Immature natural killer cell (primary cell): ENCODE measurements around the gene UACA. TPM values are rescaled to one million over a fixed set of nuclear protein-coding genes. Genes with fewer than 3 reads are reported as not detected.
"Not testable (repeated sequence)": the region's sequence is repeated elsewhere in the genome, so short reads cannot be mapped to it uniquely, and the experiment has no call there.

Source experiments
- DNase-seq, 3 donors: peaks; one replicate each; pipeline ENCODE4 v3.0.0; 2022; ENCODE audit warnings: mixed read lengths in 1 of 3
- H3K27ac Mint-ChIP-seq, 6 donors: one replicate each; pipeline ENCODE4 v1.8.0; 2020; ENCODE audit warnings: mixed read lengths in 6 of 6, mild to moderate bottlenecking in 5 of 6, inconsistent platforms in 4 of 6, moderate library complexity in 3 of 6
- H3K27me3 Mint-ChIP-seq, 3 donors: one replicate each; pipeline ENCODE4 v1.8.0; 2020 to 2021; ENCODE audit warnings: low read depth in 3 of 3, mild to moderate bottlenecking in 3 of 3, mixed read lengths in 3 of 3, moderate library complexity in 3 of 3, inconsistent platforms in 1 of 3
- H3K36me3 Mint-ChIP-seq, 3 donors: one replicate each; pipeline ENCODE4 v1.8.0; 2020; ENCODE audit warnings: mixed read lengths in 3 of 3, inconsistent platforms in 2 of 3, mild to moderate bottlenecking in 2 of 3
- H3K4me1 Mint-ChIP-seq, 2 donors: one replicate each; pipeline ENCODE4 v1.8.0; 2020; ENCODE audit warnings: inconsistent platforms in 2 of 2, mild to moderate bottlenecking in 2 of 2, mixed read lengths in 2 of 2, moderate library complexity in 1 of 2
- H3K4me3 Mint-ChIP-seq, 5 donors: one replicate each; pipeline ENCODE4 v1.8.0; 2020; ENCODE audit warnings: mild to moderate bottlenecking in 5 of 5, mixed read lengths in 5 of 5, inconsistent platforms in 3 of 5, moderate library complexity in 3 of 5
- H3K9me3 Mint-ChIP-seq, 6 donors: one replicate each; pipeline ENCODE4 v1.8.0; 2020; ENCODE audit warnings: mild to moderate bottlenecking in 6 of 6, mixed read lengths in 6 of 6, inconsistent platforms in 4 of 6, moderate library complexity in 3 of 6
- polyA plus RNA-seq, 3 donors: library from polyadenylated mRNA; unstranded; fragments of 300-500 nt; fragmentation: Illumina TruSeq; gene quantifications; one replicate each; pipeline ENCODE4 v1.2.3, GENCODE V29; 2021

UACA gene
- polyA plus RNA-seq, 3 donors from 2014 or later = 0.63 TPM; not detected in 2

DNA sequence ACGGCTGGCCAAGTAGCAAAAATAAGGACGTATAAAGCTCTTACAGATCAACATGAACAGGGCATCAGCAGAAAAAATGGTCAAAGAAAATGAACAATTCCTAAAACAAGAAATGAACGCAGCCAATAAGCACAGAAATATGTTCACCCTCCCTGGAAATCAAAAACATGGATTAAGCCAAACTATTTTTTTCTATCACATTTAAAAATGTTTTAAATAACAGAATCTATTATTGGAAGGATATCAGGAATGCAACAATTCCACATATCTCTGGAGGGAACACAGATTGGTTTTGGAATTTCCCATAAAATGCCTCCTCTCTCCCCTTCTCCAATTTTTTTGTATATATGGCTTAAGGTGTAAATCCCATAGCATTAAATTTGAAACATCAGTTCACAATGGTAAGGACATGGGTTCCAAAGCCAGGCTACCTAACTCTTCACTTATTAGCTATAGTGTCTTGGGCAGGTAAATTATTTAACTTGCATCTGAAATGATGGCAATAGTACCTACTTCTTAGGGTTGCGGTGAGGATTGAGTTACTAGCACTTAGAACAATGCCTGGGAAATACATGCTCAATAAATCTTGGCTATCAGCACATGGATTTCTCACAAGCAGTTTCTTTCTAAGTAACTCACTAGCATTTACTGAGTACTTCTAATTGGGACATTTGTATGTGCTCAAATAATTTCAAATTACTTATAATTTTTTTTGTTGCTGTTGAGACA, 10.1 kb downstream of the UACA start:
- no peak overlapping the region for H3K4me3 Mint-ChIP-seq
- H3K9me3 Mint-ChIP-seq = no peaks in the 10 kb centered on the region
- H3K27me3 Mint-ChIP-seq = peaks cover 0 to 14% (median 3%) of the 10 kb centered on the region in 3 donors

GRCh38 chr15:70752193-70752635, 11.1 kb downstream of the UACA start:
- Mint-ChIP-seq H3K4me1 (peaks cover 6 to 11% of the 10 kb centered on the region in 2 donors), H3K27me3 (peaks cover 0 to 11% (median 3%) of the 10 kb centered on the region in 3 donors), H3K9me3 (no peaks in the 10 kb centered on the region), H3K4me3 (no peak overlapping the region), H3K27ac (no peak overlapping the region), H3K36me3 (no peaks in the 10 kb centered on the region)
- no peak for DNase-seq

More for the DNA sequence above, 10.1 kb downstream of the UACA start:
- Mint-ChIP-seq H3K4me1 (peaks cover 6 to 11% of the 10 kb centered on the region in 2 donors), H3K27ac (no peak overlapping the region), H3K36me3 (no peaks in the 10 kb centered on the region)
- DNase-seq = no peak

DNA sequence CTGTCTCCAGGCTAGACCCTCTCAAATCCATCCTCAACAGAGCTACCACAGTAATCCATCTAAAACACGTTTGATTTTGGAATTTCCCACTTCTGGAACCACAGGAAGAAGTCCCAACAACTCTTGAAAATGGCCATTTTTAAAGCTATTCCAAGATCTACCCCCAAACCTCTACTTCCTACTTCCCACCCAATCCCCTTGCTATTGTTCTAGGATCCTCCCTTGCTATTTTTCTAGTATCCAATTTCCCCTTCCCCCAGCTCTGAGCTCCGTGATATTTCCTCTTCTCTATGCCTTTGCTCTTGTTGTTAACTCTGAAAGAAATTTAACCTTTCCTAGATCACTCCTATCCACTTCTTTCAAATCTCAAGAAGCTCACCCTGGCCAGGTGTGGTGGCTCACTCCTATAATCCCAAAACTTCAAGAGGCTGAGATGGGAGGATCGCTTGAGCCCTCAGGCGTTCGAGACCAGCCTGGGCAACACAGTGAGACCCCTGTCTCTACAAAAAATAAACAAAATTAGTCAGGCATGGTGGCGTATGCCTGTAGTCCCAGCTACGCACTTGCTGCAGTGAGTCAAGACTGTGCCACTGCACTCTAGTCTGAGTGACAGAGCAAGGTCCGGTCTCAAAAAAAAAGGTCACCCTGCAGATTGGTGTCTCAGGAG, 13.0 kb downstream of the UACA start:
- H3K27ac Mint-ChIP-seq = peak overlapping the region in 1 of 6 donors; percentile 12
- no peaks in the 10 kb centered on the region for H3K9me3 Mint-ChIP-seq
- H3K4me1 Mint-ChIP-seq = peaks cover 6 to 11% of the 10 kb centered on the region in 2 donors
- no peaks in the 10 kb centered on the region for H3K36me3 Mint-ChIP-seq
- H3K27me3 Mint-ChIP-seq = peaks cover 0 to 11% (median 2%) of the 10 kb centered on the region in 3 donors
- no peak for DNase-seq
- no peak overlapping the region for H3K4me3 Mint-ChIP-seq

- no peak overlapping the region for H3K4me3 Mint-ChIP-seq
- DNase-seq = no peak
- H3K27me3 Mint-ChIP-seq = peaks cover 0 to 11% (median 2%) of the 10 kb centered on the region in 3 donors
- H3K9me3 Mint-ChIP-seq = no peaks in the 10 kb centered on the region
- H3K36me3 Mint-ChIP-seq = no peaks in the 10 kb centered on the region
- peaks cover 6 to 14% of the 10 kb centered on the region in 2 donors for H3K4me1 Mint-ChIP-seq
- H3K27ac Mint-ChIP-seq = no peak overlapping the region
Observed at GRCh38 chr15:70748281-70748747, 15.0 kb downstream of the UACA start.

DNA sequence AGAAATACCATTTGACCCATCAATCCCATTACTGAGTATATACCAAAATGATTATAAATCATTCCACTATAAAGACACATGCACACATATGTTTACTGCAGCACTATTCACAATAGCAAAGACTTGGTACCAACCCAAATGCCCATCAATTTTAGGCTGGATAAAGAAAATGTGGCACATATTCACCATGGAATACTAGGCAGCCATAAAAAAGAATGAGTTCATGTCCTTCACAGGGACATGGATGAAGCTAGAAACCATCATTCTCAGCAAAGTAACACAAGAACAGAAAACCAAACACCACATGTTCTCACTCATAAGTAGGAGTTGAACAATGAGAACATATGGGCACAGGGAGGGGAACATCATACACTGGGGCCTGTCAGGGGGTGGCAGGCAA, 16.8 kb downstream of the UACA start:
- H3K36me3 Mint-ChIP-seq, DNase-seq, H3K27ac Mint-ChIP-seq, H3K4me3 Mint-ChIP-seq, H3K4me1 Mint-ChIP-seq, H3K9me3 Mint-ChIP-seq: not testable (repeated sequence)
- H3K27me3 Mint-ChIP-seq = peaks cover 0 to 11% (median 2%) of the 10 kb centered on the region in 3 donors

DNA sequence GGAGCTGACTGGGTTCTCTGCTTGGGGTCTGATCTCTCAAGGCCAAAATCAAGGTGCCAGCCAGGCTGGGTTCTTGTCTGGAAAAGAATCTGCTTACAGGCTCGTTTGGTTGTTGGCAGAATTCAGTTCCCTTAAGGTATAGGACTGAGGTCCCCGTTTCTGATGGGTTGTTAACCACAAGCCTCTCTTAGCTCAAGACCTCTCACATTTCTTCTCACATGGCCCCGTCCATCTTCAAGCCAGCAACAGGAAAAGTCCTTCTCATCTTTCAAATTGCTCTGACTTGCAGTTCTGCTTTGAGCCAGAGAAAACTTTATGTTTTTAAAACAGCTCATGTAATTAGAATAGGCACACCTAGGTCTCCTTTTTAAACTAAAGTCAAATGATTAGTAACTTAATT, 20.4 kb downstream of the UACA start:
- no peaks in the 10 kb centered on the region for H3K9me3 Mint-ChIP-seq
- H3K27ac Mint-ChIP-seq = no peak overlapping the region
- H3K27me3 Mint-ChIP-seq = peaks cover 0 to 8% (median 0%) of the 10 kb centered on the region in 3 donors
- no peak for DNase-seq
- no peaks in the 10 kb centered on the region for H3K36me3 Mint-ChIP-seq
- no peak overlapping the region for H3K4me3 Mint-ChIP-seq
- H3K4me1 Mint-ChIP-seq = peaks cover 0 to 8% of the 10 kb centered on the region in 2 donors

DNA sequence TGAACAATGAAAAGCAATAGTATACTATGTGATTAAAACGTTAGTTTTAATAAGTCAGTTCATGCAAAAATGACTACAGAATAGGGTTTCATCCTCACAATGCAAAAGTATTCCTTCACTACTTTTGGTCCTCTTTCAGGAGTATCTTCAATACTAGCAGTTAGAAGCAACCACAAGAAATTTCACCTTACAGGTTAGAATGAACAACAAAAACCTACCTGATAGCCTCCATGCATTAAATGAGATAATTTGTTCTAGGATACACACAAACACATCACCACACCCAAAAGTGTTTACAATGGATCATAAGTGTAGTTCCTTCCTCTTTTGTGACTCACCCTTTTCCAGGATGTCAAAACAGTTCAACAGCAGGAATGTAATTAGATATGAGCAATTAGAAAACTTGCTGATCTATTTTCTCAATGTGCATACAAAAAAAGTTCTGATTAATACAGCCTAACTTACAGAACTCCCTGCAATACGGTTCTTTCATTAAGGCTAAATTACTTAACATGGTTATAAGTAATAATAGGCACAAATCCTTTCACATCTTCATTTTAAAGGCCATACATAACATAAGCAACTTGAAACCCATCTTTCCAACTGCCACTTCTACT, 21.6 kb downstream of the UACA start:
- Mint-ChIP-seq H3K4me1 (peaks cover 0 to 8% of the 10 kb centered on the region in 2 donors), H3K36me3 (no peaks in the 10 kb centered on the region), H3K4me3 (no peak overlapping the region), H3K27me3 (peaks cover 0 to 6% (median 0%) of the 10 kb centered on the region in 3 donors), H3K9me3 (no peaks in the 10 kb centered on the region), H3K27ac (no peak overlapping the region)
- DNase-seq = no peak

- H3K4me1 Mint-ChIP-seq = peaks cover 0 to 8% of the 10 kb centered on the region in 2 donors
- no peak overlapping the region for H3K27ac Mint-ChIP-seq
- no peak for DNase-seq
- peaks cover 0 to 4% (median 0%) of the 10 kb centered on the region in 3 donors for H3K27me3 Mint-ChIP-seq
- no peaks in the 10 kb centered on the region for H3K36me3 Mint-ChIP-seq
- H3K9me3 Mint-ChIP-seq = no peaks in the 10 kb centered on the region
- no peak overlapping the region for H3K4me3 Mint-ChIP-seq
Observed at GRCh38 chr15:70741107-70741531, 22.2 kb downstream of the UACA start.

DNA sequence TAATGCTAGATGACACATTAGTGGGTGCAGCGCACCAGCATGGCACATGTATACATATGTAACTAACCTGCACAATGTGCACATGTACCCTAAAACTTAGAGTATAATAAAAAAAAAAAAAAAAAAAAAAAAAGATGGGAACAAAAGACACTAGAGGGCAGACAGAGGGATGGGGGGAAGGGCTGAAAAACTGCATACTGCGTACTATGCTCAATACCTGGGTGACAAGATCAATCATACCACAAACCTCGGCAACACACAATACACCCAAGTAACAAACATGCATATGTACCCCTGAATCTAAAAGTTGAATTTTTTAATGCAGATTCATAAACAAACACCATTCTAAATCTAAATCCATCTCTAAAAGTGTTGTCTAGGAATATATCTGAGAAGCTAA, 28.3 kb downstream of the UACA start:
- not testable (repeated sequence) for H3K9me3 Mint-ChIP-seq, H3K4me1 Mint-ChIP-seq, DNase-seq, H3K27me3 Mint-ChIP-seq, H3K27ac Mint-ChIP-seq, H3K4me3 Mint-ChIP-seq, H3K36me3 Mint-ChIP-seq

- no peaks in the 10 kb centered on the region for H3K9me3 Mint-ChIP-seq
Observed at GRCh38 chr15:70729164-70729563, 34.2 kb downstream of the UACA start.

DNA sequence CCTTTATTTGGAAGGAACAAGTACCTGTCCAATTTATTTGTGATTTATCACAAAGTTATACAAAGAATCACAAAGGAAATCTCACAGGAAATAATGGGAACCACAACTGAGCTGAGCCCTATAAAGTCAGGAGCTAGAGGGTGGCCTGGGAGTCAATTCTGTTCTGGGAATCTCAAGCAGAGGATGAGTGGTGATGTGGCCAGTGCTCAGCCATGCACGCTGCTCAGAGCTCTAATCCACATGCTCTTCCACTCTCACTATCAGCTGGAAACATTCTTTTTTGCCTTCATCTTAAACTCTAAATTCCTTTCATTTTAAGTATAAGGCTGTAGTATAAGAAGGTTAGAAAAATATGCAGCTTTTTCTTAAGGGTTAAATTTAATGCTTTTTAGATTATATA, 36.6 kb downstream of the UACA start:
- H3K4me1 Mint-ChIP-seq = peaks cover 0 to 6% of the 10 kb centered on the region in 2 donors
- no peak for DNase-seq
- H3K36me3 Mint-ChIP-seq = no peaks in the 10 kb centered on the region
- H3K9me3 Mint-ChIP-seq = no peaks in the 10 kb centered on the region
- no peak overlapping the region for H3K27ac Mint-ChIP-seq
- H3K27me3 Mint-ChIP-seq = peaks cover 0 to 10% (median 4%) of the 10 kb centered on the region in 3 donors
- H3K4me3 Mint-ChIP-seq = no peak overlapping the region

More at GRCh38 chr15:70729164-70729563, 34.2 kb downstream of the UACA start:
- Mint-ChIP-seq H3K36me3 (no peaks in the 10 kb centered on the region), H3K27me3 (peaks cover 0 to 7% (median 4%) of the 10 kb centered on the region in 3 donors), H3K4me3 (no peak overlapping the region), H3K4me1 (peaks cover 0 to 2% of the 10 kb centered on the region in 2 donors), H3K27ac (no peak overlapping the region)
- no peak for DNase-seq

GRCh38 chr15:70723927-70724326, 39.4 kb downstream of the UACA start:
- Mint-ChIP-seq H3K4me3 (no peak overlapping the region), H3K27me3 (peaks cover 0 to 12% (median 4%) of the 10 kb centered on the region in 3 donors), H3K9me3 (no peaks in the 10 kb centered on the region), H3K4me1 (peaks cover 0 to 6% of the 10 kb centered on the region in 2 donors), H3K36me3 (no peaks in the 10 kb centered on the region), H3K27ac (no peak overlapping the region)
- DNase-seq = no peak

DNA sequence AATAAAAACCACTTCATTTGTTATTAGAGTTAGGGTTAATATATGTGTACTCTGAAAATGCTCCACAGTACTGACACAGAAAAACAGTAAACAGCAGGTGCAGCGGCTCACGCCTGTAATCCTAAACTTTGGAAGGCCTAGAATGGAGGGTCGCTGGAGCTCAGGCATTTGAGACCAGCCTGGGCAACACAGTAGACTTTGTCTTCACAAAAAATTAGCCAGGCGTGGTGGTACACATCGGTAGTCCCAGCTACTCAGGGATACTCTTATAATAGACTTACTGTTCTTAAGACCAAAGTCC, 40.3 kb downstream of the UACA start:
- H3K27ac Mint-ChIP-seq = no peak overlapping the region
- H3K4me3 Mint-ChIP-seq = no peak overlapping the region
- no peak for DNase-seq

More for the DNA sequence above, 40.3 kb downstream of the UACA start:
- Mint-ChIP-seq H3K36me3 (no peaks in the 10 kb centered on the region), H3K4me1 (peaks cover 0 to 6% of the 10 kb centered on the region in 2 donors), H3K27me3 (peaks cover 0 to 12% (median 4%) of the 10 kb centered on the region in 3 donors), H3K9me3 (no peaks in the 10 kb centered on the region)
